GM19193 (cell line): ENCODE data around the gene RNF207.

Experiments used
- POLR2A ChIP-seq: IDR thresholded peaks from 4 replicates; pipeline ENCODE4 v1.6.1; 2011; ENCODE audit not compliant: insufficient read depth, insufficient read length; ENCODE audit errors: extremely low read depth

The RNF207 gene

GRCh38 chr1:6205849-6206519 lies at the start of gene RNF207:
Gene RNF207, plus strand, starts transcription at chr1:6206119. Its CDS starts 417 bp downstream, at chr1:6206536.
- peak; percentile 77 for TF ChIP-seq POLR2A

GRCh38 chr1:6157132-6157527 lies 48.8 kb upstream of the RNF207 start:
- TF ChIP-seq POLR2A, result no peak

GRCh38 chr1:6157528-6158174 lies 48.3 kb upstream of the RNF207 start:
- TF ChIP-seq POLR2A, result no peak

- no peak for TF ChIP-seq POLR2A
These were observed 47.7 kb upstream of the RNF207 start for GRCh38 chr1:6158181-6158580.

- no peak for TF ChIP-seq POLR2A
These were observed 43.6 kb upstream of the RNF207 start for GRCh38 chr1:6162341-6162740.

- no peak for TF ChIP-seq POLR2A
These were observed 43.1 kb upstream of the RNF207 start for GRCh38 chr1:6162773-6163172.

- no peak for TF ChIP-seq POLR2A
These were observed 42.5 kb upstream of the RNF207 start for GRCh38 chr1:6163191-6163972.

GRCh38 chr1:6163973-6164617 lies 41.8 kb upstream of the RNF207 start:
- TF ChIP-seq POLR2A, result no peak

GRCh38 chr1:6165027-6165426 lies 40.9 kb upstream of the RNF207 start:
- TF ChIP-seq POLR2A, result no peak

GRCh38 chr1:6165441-6165985 lies 40.4 kb upstream of the RNF207 start:
- no peak for TF ChIP-seq POLR2A

GRCh38 chr1:6166221-6166620 lies 39.7 kb upstream of the RNF207 start:
- no peak for TF ChIP-seq POLR2A

- TF ChIP-seq POLR2A, result no peak
These were observed 39.1 kb upstream of the RNF207 start for GRCh38 chr1:6166655-6167390.

- TF ChIP-seq POLR2A, result no peak
These were observed 38.3 kb upstream of the RNF207 start for GRCh38 chr1:6167391-6168303.
